HS-5 (cell line): ENCODE data around the gene PEAK3.

Source experiments
- DNase-seq: peaks from one replicate; pipeline ENCODE4 v3.0.0-alpha.2; 2012; ENCODE audit warnings: low read depth

The PEAK3 gene

GRCh38 chr19:2270423-2271233 lies 11.3 kb downstream of the PEAK3 start:
- no peak for DNase-seq

DNA sequence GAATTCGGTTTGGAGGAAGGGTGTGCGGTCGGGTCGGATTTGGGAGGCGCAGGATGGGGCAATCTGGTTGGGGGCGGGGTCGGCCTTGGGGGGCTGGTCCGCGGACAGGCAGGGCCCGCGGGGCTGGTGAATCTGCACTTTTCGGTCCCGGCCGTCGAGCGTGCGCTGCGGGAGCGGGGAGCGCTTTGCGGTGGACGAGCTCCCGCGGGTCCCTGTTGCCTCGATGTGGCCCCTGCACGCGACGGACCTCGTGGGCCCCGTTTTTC lies 11.9 kb downstream of the PEAK3 start:
- no peak for DNase-seq

GRCh38 chr19:2269244-2270156 lies 12.5 kb downstream of the PEAK3 start:
- DNase-seq = peak; percentile 61

DNA sequence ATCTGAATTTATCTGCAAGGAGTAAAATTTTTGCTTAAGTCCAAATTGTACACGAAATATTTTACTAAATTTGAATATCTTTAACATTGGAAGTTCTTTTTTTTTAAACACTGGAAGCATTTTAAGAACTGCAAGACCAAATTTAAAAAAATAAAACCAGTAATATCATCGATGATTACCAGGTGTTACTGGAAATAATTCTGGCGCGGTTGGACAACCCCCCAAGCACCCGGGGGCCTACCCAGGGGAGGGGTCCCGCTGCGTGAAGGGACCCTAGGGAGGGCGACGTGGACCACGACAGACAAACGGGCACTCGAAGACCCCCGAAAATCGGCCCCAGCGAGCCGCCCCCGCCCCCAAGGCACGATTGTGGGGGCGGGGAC lies 13.1 kb downstream of the PEAK3 start:
- DNase-seq = no peak

- DNase-seq = no peak
Measured at GRCh38 chr19:2268480-2268830, 13.5 kb downstream of the PEAK3 start.

DNA sequence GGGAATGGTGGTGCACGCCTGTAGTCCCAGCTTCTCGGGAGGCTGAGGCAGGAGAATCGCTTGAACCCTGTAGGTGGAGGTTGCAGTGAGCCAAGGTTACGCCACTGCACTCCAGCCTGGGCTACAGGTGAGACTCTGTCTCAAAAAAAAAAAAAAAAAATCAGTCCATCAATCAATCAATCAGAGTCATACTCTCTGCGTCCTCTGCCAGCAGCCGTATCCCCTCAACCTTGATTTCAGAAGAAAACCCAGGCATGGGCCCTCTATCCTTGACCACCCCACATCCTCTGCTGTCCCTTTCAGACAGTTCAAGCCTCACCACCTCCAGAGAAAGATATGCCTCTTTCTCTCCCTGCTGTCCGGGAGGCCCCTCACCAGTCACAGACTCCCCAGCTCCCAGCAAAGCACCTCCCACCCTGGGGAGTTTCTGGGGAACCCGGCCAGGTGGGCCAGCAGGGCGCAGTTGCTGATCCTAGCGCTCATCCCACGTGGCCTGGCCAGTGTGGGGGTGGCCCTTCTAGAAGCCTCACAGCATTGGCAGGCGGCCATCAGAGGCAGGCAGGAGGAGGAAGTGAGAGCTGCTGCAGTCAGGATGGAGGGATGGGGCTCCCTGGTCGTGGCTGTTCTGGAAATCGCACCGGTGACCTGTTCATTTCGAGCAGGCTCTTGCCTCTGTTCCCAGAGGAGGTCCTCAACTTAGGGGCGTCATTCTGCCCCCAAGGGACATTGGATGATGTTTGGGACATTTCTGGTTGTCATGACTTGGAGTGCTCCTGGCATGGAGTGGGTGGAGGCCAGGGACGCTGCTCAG lies 15.6 kb downstream of the PEAK3 start:
- no peak for DNase-seq

GRCh38 chr19:2261438-2262172 lies 20.4 kb downstream of the PEAK3 start:
- no peak for DNase-seq

DNA sequence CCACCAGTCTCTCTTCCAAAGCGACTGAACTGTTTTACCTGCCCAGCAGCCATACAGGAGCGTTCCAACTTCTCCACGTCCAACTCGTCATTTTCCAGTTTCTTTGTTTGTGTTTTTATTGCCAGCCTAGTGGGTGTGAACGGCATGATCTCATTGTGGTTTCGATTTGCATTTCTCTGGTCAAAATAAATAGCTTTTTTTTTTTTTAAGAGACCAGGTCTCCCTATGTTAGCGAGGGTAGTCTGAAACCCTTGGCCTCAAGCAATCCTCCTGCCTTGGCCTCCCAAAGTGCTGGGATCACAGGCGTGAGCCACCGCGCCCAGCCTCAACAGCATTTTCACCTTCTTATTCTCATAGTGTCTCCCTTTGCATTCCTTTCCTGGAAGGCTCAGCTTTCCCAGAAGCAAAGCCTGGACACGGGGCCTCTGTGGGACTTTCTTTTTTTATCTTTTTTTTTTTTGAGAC lies 21.6 kb downstream of the PEAK3 start:
- no peak for DNase-seq

DNA sequence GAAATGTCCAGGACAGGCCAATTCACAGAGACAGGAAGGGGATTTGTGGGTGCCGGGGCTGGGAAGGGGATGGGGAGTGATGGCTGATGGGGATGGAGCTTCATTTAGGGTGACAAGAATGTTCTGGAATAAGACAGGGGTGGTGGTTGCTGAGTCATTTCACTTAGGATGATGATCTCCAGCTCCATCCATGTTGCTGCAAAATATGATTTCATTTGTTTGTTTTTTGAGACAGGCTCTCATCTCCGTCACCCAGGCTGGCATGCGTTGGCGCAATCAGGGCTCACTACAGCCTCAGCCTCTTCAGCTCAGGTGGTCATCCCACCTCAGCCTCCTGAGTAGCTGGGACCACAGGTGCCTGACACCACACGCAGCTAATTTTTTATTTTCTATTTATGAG lies 22.6 kb downstream of the PEAK3 start:
- no peak for DNase-seq

GRCh38 chr19:2255982-2256685 lies 25.8 kb downstream of the PEAK3 start, which contains the start of gene JSRP1:
Gene JSRP1 (minus strand): TSS chr19:2256417. CDS start chr19:2255314, 1,103 bp downstream.
- DNase-seq = no peak

DNA sequence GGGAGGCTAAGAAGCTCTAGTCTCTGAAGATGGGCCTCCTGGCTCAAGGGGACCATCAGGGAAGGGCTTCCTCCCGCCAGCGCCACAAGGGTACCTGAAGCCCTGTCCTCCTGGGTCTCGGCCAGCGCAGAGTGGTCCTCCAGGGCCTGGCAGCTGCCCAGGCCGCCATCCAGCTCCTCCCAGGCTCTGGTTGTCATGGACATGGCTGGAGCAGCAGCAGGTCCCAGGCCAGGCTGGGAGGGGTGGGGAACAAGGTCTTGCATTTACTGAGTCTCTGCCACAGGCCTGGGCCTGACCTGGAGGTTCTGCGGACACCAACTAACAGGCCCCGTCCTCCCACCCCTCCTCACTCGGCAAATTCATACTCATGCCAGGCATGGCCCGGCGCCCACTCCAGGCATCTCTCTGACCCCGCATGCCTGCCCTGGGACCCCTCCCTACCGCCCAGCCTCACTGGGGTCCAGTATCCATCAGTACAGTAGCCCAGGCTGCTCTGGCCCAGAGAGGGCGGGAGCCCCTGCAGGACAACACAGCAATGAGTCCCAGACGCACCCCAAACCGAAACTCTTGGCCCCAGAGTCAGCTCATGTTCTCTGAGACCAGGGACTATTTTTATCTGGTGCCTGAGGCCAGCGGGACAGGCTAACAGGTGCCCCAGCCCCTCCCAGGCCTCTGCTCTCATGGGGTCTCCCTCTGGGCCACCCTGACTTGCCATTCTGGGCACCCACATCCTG lies 26.7 kb downstream of the PEAK3 start:
- DNase-seq = no peak

DNA sequence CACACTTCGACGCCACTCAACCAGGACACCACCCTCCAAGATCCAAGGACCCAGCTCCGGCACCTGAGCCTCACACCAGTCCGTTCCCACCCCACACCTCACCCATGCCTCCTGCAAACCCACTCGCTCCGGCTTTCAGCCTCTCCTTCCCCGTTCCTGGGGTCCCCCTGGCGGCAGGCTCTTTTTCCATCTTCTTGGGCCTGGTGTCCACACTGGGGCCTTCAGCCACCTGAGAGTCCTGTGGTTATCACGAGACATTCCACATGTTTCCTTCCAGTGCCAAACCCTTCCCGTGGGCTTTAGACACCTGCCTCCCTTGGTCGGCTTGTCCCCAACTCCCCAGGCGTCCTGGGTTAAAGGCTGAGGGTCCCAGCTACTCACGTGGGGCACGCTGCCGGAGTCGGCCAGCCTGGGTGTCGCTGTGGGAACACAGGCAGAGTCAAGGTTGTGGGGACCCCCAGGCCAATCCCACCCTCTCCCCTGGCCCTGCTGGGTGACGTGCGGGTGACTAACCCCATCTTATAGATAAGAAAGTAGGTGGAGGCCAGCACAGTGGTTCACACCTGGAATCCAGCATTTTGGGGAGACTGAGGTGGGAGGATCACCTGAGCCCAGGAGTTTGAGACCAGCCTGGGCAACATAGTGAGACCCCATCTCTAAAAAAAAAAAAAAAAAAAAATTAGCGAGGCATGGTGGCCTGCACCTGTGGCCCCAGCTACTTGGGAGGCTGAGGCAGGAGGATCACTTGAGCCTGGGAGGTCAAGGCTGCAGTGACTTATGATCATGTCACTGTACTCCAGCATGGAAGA lies 27.7 kb downstream of the PEAK3 start:
- no peak for DNase-seq

DNA sequence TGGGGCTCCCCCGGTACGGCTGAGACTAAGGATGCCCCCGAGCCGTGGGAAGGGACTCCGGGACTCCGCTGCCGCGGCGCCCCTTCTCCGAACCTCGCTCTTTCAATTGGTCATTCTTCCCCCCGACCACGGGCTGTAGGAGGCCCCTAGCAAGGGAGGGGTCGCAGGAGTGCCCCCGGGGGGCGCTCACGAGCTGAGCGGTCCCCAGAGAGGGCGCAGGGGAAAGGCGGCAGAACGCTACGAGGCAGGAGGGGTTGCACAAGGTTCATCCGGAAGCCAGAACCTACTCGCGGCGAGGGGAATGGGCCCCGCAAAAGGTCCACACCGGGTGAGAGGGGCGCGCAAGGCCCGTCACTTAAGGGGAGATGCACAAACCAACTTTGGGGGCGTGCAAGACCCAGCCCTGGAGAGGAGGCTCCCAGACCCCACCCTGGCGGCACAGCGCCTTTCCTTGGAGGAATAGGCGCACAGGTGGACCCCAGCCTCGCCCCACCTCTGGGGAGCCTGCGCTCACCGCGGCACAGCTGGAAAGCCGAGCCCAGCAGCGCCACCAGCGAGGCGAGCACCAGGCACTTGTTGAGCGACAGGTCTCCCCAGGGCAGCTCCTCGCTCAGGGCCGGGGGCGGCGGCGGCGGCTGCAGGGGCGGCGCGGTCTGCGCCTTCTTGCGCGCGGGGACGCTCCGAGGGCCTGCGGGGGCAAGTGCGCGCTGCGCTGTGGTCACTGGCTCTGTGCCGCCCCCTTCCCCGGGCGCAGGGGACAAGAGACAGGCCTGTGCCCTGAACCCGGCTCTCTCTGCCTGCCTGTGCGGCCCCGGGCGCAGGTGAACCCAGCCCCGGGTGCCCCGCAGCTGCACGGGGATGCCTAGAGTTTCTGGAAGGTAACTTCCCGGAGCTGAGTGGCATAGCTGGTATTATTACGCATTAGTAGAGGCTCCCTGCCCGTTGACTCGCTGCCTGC lies 28.6 kb downstream of the PEAK3 start:
- DNase-seq = no peak

GRCh38 chr19:2252797-2253105 lies 29.2 kb downstream of the PEAK3 start:
- DNase-seq = no peak

DNA sequence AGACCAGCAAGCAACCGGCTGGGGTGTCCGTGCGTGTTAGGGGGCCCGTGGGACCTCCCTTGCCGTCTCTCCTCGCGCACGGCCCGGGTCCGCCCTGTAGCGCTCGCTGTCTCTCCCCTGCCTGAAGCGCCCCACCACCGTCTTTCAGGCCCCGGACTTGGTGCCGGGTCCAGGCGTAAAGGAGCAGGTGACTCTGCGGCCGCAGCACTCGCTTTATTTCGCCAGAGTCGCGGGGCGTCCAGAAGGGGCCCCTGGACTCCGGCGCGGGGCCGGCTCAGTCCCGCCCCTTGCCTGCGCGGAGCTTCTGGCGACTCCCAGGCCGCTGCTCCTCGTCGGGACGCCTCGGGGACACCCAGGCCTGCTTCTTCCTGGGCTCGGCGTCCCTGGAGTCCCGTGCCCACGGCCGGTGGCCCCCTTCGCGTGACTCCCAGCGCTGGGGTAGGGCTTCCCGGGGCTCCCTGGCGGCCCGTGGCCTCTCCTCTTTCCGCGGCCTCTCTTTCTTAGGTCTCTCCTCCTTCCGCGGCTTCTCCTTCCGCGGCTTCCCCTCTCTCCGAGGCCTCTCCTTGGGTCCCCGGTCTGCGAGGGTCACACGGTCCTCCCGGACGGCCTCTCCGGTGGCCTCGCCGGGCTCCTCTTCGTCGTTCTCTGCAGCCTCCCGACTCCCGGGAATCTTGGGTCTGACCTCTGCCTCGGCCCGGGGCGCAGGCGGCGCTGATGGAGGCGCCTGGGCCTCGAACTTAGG lies 29.7 kb downstream of the PEAK3 start:
- no peak for DNase-seq

DNA sequence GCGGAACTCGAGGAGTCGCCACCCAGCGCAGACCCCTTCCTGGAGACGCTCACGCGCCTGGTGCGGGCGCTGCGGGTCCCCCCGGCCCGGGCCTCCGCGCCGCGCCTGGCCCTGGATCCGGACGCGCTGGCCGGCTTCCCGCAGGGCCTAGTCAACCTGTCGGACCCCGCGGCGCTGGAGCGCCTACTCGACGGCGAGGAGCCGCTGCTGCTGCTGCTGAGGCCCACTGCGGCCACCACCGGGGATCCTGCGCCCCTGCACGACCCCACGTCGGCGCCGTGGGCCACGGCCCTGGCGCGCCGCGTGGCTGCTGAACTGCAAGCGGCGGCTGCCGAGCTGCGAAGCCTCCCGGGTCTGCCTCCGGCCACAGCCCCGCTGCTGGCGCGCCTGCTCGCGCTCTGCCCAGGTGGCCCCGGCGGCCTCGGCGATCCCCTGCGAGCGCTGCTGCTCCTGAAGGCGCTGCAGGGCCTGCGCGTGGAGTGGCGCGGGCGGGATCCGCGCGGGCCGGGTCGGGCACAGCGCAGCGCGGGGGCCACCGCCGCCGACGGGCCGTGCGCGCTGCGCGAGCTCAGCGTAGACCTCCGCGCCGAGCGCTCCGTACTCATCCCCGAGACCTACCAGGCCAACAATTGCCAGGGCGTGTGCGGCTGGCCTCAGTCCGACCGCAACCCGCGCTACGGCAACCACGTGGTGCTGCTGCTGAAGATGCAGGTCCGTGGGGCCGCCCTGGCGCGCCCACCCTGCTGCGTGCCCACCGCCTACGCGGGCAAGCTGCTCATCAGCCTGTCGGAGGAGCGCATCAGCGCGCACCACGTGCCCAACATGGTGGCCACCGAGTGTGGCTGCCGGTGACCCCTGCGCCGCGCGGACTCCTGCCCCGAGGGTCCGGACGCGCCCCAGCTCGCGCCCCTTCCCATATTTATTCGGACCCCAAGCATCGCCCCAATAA lies 30.6 kb downstream of the PEAK3 start:
- no peak for DNase-seq

- no peak for DNase-seq
Measured at GRCh38 chr19:2250766-2251105, 31.2 kb downstream of the PEAK3 start.
